ENCODE data around the gene GOLGA5. TPM values are rescaled to one million over a fixed set of nuclear protein-coding genes. Genes with fewer than 3 reads are reported as not detected.

GOLGA5 gene
- total and polyA plus RNA-seq, 4 donors: 28.1 to 38.6 (median 31.6) TPM

DNA sequence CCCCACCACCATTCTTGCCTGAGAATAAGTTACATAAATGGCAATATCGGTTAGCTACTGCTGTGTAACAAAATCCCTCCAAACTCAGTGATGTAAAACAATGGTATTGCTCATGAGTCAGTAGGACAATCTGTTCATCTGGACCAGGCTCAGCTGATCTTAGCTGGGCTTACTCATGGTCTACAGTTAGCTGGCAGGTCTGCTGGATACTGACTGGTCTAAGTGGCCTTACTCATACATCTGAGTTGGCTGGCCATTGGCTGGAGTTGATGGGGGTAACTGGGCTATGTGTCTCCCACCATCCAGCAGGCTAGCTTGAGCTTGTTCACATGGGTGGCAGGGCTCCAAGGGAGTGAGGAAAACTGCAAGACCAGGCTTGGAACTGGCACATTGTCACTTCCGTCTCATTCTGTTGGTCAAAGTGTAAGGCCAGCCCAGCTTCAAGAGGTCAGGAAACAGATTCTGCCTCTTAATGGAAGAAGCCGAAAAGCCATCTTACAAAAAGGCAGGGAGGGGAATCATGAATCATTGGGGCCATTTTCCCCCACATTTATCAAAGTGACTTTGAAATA is 72.2 kb downstream of the GOLGA5 start:
- no CpG with 5 or more reads among the region's 3 CpGs for WGBS (ENCODE audit: insufficient coverage)
- no peak overlapping the region for H3K27ac ChIP-seq (ENCODE audit: low read depth, low read length)

DNA sequence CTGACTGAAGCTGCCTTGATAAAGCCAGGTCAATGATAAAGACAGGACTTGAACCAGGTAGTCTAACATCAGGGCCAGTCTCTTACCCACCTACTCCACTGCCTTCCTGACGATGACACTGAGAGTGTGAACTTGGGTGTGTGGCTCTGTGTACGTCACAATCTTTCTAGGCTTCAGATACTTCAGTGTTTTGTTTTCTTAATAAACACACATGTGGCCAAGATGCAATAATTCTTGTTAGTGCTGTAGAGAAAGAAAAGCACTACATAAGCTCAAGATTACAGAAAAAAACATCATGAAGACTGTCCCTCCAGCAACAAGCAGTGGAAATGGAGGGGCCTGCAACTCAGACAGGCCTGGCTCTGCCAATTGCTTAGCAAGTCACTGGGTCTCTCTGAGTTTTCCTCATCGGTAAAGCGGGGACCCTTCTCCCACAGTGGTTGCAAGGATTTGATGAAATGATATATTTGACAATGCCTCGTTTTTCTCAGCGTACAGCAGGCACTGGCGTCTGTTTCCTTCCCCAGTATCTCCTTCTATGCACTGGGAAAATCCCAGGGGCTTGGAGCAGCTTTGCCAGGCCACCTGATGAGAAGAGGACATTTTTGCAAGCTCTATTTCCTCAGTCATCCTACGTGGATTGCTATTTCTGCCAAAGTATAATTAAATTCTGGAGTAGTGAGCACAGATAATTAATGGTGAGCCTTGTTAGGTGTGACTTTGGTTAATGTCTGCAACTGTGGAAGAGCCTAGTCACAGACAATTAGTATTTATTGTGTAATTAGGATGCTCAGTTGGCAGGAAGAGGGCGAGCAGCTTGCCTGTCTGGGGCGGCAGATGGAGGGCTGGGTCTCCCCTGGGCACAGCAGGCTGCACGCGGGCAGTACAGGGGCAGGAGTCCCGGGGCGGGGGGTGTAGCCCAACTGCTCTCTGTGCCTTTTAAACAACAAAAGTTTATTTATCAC is 73.1 kb downstream of the GOLGA5 start:
- peak in 2 of 6 donors; percentile 73 to 91 for DNase-seq (ENCODE audit: low read depth in 4 of 6, low spot score in 6 of 6)
- 10% methylated on average over 2 of the region's 14 CpGs for WGBS (ENCODE audit: insufficient coverage)
- Histone ChIP-seq H3K27me3 (ENCODE audit: control insufficient read depth, insufficient read depth, low read length) (no peaks in the 10 kb centered on the region), H3K4me3 (ENCODE audit: low read depth, low read length) (no peak overlapping the region), H3K4me1 (ENCODE audit: control insufficient read depth, insufficient read depth, low read length) (peaks cover 4% of the 10 kb centered on the region), H3K27ac (ENCODE audit: low read depth, low read length) (no peak overlapping the region), H3K9me3 (ENCODE audit: control insufficient read depth, insufficient read depth, low read length) (peaks cover 3% of the 10 kb centered on the region), H3K36me3 (ENCODE audit: control insufficient read depth, insufficient read depth, low read length) (no peaks in the 10 kb centered on the region)

More for the DNA sequence above, 72.2 kb downstream of the GOLGA5 start:
- H3K4me3 ChIP-seq (ENCODE audit: low read depth, low read length): no peak overlapping the region
- H3K36me3 ChIP-seq (ENCODE audit: control insufficient read depth, insufficient read depth, low read length): no peaks in the 10 kb centered on the region
- H3K9me3 ChIP-seq (ENCODE audit: control insufficient read depth, insufficient read depth, low read length): peaks cover 3% of the 10 kb centered on the region
- H3K27me3 ChIP-seq (ENCODE audit: control insufficient read depth, insufficient read depth, low read length): no peaks in the 10 kb centered on the region
- peaks cover 4% of the 10 kb centered on the region for H3K4me1 ChIP-seq (ENCODE audit: control insufficient read depth, insufficient read depth, low read length)
- no peak for DNase-seq (ENCODE audit: low read depth in 4 of 6, low spot score in 6 of 6)

DNA sequence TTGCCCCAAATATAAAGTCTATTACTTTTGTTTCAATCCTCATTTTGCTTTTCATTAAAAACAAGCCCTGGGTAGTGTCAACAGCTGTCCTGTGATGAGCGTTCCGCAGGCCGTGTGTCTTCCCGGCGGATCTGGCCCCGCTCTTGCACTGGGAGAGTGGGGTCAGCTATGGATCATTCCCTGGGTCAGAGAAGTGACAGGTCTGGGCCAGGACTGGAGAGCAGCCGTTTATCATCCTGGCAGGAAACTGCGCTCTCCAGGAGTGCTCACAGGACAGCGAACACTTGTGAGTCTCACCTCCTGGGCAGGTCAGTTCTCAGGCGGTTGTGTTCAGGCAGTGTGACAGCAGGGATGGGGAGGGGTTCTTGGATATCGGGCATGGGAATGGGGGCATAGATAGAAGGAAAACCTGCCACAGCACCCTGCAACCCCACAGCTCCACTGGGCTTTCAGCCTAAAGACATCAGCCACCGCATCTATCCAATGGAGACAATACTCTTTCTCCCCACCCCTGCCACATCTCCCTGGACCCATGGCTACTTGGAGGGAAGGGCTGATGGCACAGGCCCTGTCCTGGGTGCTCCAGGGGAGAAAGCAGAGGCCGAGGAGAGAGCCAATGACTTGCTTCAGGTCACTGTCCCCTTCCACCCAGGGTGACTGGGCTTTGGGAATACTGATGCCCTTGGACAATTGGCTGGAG is 81.0 kb downstream of the GOLGA5 start:
- H3K36me3 ChIP-seq (ENCODE audit: control insufficient read depth, insufficient read depth, low read length): no peaks in the 10 kb centered on the region
- 37% methylated on average over 10 of the region's 13 CpGs for WGBS (ENCODE audit: insufficient coverage)
- H3K27ac ChIP-seq (ENCODE audit: low read depth, low read length): no peak overlapping the region

DNA sequence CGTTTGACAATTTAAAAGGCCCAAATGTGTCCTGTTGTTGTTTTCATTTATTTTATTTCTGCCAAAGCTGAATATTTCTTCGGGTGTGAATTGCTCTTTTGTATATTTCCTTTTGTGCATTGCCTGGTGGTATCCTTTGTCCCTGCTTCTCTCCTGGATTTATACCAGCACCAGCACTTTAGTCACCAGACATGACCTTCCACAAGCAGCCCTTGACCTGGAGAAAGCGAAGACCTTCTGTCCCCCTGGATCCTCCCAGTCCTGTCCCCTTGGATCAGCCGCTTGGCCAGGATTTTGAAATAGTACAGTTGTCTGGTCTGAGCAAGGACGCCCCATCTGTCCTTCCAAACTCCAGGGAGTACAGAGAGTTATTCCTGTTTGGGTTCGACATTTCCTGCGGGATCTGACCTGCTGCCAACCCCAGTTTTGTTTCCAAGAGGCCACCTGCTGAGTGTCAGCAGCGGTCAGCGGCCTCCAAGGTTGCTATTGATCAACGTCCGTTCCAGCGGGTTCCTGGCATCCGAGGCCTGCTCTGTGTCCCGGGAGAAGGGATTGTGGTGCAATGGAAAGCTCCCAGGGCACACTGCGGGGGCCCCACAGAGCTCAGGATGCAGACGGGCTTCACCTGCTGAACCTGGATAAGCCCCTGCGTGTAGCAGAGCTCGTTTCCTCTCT is 83.8 kb downstream of the GOLGA5 start:
- 27% methylated on average over 14 of the region's 18 CpGs for WGBS (ENCODE audit: insufficient coverage)
- H3K9me3 ChIP-seq (ENCODE audit: control insufficient read depth, insufficient read depth, low read length): no peaks in the 10 kb centered on the region
- peaks cover 4% of the 10 kb centered on the region for H3K4me1 ChIP-seq (ENCODE audit: control insufficient read depth, insufficient read depth, low read length)
- no peak for DNase-seq (ENCODE audit: low read depth in 4 of 6, low spot score in 6 of 6)
- no peaks in the 10 kb centered on the region for H3K27me3 ChIP-seq (ENCODE audit: control insufficient read depth, insufficient read depth, low read length)
- no peak overlapping the region for H3K27ac ChIP-seq (ENCODE audit: low read depth, low read length)
- no peaks in the 10 kb centered on the region for H3K36me3 ChIP-seq (ENCODE audit: control insufficient read depth, insufficient read depth, low read length)
- H3K4me3 ChIP-seq (ENCODE audit: low read depth, low read length): no peak overlapping the region

More for the DNA sequence above, 81.0 kb downstream of the GOLGA5 start:
- Histone ChIP-seq H3K4me1 (ENCODE audit: control insufficient read depth, insufficient read depth, low read length) (peaks cover 4% of the 10 kb centered on the region), H3K4me3 (ENCODE audit: low read depth, low read length) (no peak overlapping the region), H3K9me3 (ENCODE audit: control insufficient read depth, insufficient read depth, low read length) (no peaks in the 10 kb centered on the region), H3K27me3 (ENCODE audit: control insufficient read depth, insufficient read depth, low read length) (no peaks in the 10 kb centered on the region)
- DNase-seq (ENCODE audit: low read depth in 4 of 6, low spot score in 6 of 6): peak in 1 of 6 donors; percentile 14

- Histone ChIP-seq H3K9me3 (ENCODE audit: control insufficient read depth, insufficient read depth, low read length) (no peaks in the 10 kb centered on the region), H3K36me3 (ENCODE audit: control insufficient read depth, insufficient read depth, low read length) (no peaks in the 10 kb centered on the region), H3K27ac (ENCODE audit: low read depth, low read length) (no peak overlapping the region), H3K27me3 (ENCODE audit: control insufficient read depth, insufficient read depth, low read length) (no peaks in the 10 kb centered on the region), H3K4me3 (ENCODE audit: low read depth, low read length) (no peak overlapping the region), H3K4me1 (ENCODE audit: control insufficient read depth, insufficient read depth, low read length) (peaks cover 4% of the 10 kb centered on the region)
- 83% methylated on average over 5 of the region's 7 CpGs for WGBS (ENCODE audit: insufficient coverage)
- DNase-seq (ENCODE audit: low read depth in 4 of 6, low spot score in 6 of 6): no peak
Measured at GRCh38 chr14:92880351-92880750, 86.2 kb downstream of the GOLGA5 start.

DNA sequence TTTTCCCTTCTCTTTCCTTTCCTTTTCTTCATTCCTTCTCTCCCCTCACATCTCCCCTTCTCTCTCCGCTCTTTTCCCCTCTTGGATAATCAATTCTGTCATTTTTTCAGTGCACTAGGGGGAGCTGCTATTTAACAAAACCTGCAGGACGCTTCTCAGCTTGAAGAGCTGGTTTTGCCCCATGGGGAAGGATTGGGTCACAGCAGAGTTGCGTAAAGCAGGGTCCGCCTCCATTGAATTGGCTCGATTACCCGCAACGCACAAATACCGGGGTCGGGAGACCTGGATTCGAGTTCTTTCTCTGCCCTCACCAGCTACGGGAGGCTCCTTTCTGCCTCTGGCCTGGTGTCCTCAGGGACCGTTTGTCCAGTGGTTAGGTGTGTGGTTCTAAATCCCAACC is 86.7 kb downstream of the GOLGA5 start:
- H3K36me3 ChIP-seq (ENCODE audit: control insufficient read depth, insufficient read depth, low read length): no peaks in the 10 kb centered on the region
- H3K9me3 ChIP-seq (ENCODE audit: control insufficient read depth, insufficient read depth, low read length): no peaks in the 10 kb centered on the region
- no peaks in the 10 kb centered on the region for H3K27me3 ChIP-seq (ENCODE audit: control insufficient read depth, insufficient read depth, low read length)
- peak in 2 of 6 donors; percentile 63 to 75 for DNase-seq (ENCODE audit: low read depth in 4 of 6, low spot score in 6 of 6)
- no peak overlapping the region for H3K4me3 ChIP-seq (ENCODE audit: low read depth, low read length)
- 53% methylated on average over 4 of the region's 12 CpGs for WGBS (ENCODE audit: insufficient coverage)
- peaks cover 4% of the 10 kb centered on the region for H3K4me1 ChIP-seq (ENCODE audit: control insufficient read depth, insufficient read depth, low read length)
- H3K27ac ChIP-seq (ENCODE audit: low read depth, low read length): no peak overlapping the region

DNA sequence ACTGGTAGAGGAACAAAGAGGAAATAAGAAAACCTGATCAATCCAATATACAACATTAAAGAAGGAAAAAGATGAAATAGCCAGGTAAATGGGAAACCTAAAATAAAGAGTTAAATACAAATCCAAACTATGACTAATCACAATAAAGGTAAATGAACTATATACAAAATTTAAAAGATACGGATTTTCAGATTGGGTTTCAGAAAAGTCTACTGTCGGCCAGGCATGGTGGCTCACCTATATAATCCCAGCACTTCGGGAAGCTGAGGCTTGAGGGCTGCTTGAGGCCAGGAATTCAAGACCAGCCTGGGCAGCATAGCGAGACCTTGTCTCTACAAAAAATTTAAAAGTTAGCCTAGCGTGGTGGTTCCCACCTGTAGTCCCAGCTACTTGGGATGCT is 89.0 kb downstream of the GOLGA5 start:
- Histone ChIP-seq H3K27ac (ENCODE audit: low read depth, low read length) (no peak overlapping the region), H3K36me3 (ENCODE audit: control insufficient read depth, insufficient read depth, low read length) (no peaks in the 10 kb centered on the region), H3K27me3 (ENCODE audit: control insufficient read depth, insufficient read depth, low read length) (no peaks in the 10 kb centered on the region), H3K4me3 (ENCODE audit: low read depth, low read length) (no peak overlapping the region), H3K4me1 (ENCODE audit: control insufficient read depth, insufficient read depth, low read length) (peaks cover 10% of the 10 kb centered on the region), H3K9me3 (ENCODE audit: control insufficient read depth, insufficient read depth, low read length) (no peaks in the 10 kb centered on the region)
- no peak for DNase-seq (ENCODE audit: low read depth in 4 of 6, low spot score in 6 of 6)
- 97% methylated on average over 5 of the region's 5 CpGs for WGBS (ENCODE audit: insufficient coverage)

DNA sequence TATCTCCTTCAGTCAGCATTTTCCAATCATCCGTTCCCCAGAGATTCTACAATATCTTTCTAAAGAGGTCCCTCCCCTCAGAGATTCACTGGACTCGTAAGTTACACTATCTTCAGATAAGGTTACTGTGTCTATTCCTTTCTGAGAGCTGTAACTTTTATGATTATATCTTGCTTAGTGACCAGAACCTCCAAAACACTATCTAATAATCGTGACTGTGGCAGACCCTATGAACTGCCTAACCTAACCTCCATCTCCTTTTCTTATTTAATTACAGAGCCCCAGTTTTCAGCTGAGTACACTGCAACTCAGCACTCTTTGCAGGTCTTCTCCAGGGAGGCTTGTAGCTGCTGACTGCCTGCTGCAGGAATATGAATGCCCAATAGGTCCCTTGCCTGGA is 90.3 kb downstream of the GOLGA5 start:
- DNase-seq (ENCODE audit: low read depth in 4 of 6, low spot score in 6 of 6): peak in 1 of 6 donors; percentile 47
- H3K27ac ChIP-seq (ENCODE audit: low read depth, low read length): no peak overlapping the region
- no peak overlapping the region for H3K4me3 ChIP-seq (ENCODE audit: low read depth, low read length)
- H3K4me1 ChIP-seq (ENCODE audit: control insufficient read depth, insufficient read depth, low read length): peaks cover 8% of the 10 kb centered on the region
- no peaks in the 10 kb centered on the region for H3K9me3 ChIP-seq (ENCODE audit: control insufficient read depth, insufficient read depth, low read length)
- 70% methylated on average over 2 of the region's 3 CpGs for WGBS (ENCODE audit: insufficient coverage)
- H3K36me3 ChIP-seq (ENCODE audit: control insufficient read depth, insufficient read depth, low read length): no peaks in the 10 kb centered on the region
- H3K27me3 ChIP-seq (ENCODE audit: control insufficient read depth, insufficient read depth, low read length): no peaks in the 10 kb centered on the region

Data from spinal cord (tissue), 10 donors.